Measurements from ENCODE around the gene YWHAB.

- TF ChIP-seq CTCF (conservative IDR thresholded peaks at IDR 0.05; ENCODE audit: low read depth, low read length) (no peak), EZH2 (IDR thresholded peaks at IDR 0.05; ENCODE audit: low read length, unreplicated experiment) (no peak)
Observed at GRCh38 chr20:44918761-44919160, 33.3 kb downstream of the YWHAB start.
